Measurements from ENCODE around the gene ATL2.

GRCh38 chr2:38322224-38322914 is 54.7 kb downstream of the ATL2 start:
- TF ChIP-seq, protein P1, sequence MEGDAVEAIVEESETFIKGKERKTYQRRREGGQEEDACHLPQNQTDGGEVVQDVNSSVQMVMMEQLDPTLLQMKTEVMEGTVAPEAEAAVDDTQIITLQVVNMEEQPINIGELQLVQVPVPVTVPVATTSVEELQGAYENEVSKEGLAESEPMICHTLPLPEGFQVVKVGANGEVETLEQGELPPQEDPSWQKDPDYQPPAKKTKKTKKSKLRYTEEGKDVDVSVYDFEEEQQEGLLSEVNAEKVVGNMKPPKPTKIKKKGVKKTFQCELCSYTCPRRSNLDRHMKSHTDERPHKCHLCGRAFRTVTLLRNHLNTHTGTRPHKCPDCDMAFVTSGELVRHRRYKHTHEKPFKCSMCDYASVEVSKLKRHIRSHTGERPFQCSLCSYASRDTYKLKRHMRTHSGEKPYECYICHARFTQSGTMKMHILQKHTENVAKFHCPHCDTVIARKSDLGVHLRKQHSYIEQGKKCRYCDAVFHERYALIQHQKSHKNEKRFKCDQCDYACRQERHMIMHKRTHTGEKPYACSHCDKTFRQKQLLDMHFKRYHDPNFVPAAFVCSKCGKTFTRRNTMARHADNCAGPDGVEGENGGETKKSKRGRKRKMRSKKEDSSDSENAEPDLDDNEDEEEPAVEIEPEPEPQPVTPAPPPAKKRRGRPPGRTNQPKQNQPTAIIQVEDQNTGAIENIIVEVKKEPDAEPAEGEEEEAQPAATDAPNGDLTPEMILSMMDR (IDR thresholded peaks at IDR 0.05) = no peak
- no peak for TF ChIP-seq POLR2A (IDR thresholded peaks at IDR 0.05)
- no peak for TF ChIP-seq EP300 (IDR thresholded peaks at IDR 0.05)
- TF ChIP-seq POLR2AphosphoS5 (IDR thresholded peaks at IDR 0.05) = no peak

Measured in gastroesophageal sphincter (tissue), 3 donors.